ENCODE measurements around the gene SMIM5. TPM values are rescaled to one million over a fixed set of nuclear protein-coding genes. Genes with fewer than 3 reads are reported as not detected.

SMIM5 gene
- total RNA-seq, 3 donors from 2014 or later, result 20.7 to 41.6 (median 27.5) TPM

GRCh38 chr17:75623386-75623785 lies 9.8 kb upstream of the SMIM5 start:
- no peaks in the 10 kb centered on the region for H3K36me3 ChIP-seq (ENCODE audit: low read depth)
- TF ChIP-seq, protein P1, sequence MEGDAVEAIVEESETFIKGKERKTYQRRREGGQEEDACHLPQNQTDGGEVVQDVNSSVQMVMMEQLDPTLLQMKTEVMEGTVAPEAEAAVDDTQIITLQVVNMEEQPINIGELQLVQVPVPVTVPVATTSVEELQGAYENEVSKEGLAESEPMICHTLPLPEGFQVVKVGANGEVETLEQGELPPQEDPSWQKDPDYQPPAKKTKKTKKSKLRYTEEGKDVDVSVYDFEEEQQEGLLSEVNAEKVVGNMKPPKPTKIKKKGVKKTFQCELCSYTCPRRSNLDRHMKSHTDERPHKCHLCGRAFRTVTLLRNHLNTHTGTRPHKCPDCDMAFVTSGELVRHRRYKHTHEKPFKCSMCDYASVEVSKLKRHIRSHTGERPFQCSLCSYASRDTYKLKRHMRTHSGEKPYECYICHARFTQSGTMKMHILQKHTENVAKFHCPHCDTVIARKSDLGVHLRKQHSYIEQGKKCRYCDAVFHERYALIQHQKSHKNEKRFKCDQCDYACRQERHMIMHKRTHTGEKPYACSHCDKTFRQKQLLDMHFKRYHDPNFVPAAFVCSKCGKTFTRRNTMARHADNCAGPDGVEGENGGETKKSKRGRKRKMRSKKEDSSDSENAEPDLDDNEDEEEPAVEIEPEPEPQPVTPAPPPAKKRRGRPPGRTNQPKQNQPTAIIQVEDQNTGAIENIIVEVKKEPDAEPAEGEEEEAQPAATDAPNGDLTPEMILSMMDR (IDR thresholded peaks at IDR 0.05), result no peak
- intact Hi-C loops (cut with DNase I, micrococcal nuclease), result no loop called here
- no peak overlapping the region for H3K4me3 ChIP-seq
- no peaks in the 10 kb centered on the region for H3K9me3 ChIP-seq
- no peak for DNase-seq
- no peak for ATAC-seq
- H3K4me1 ChIP-seq (ENCODE audit: low read depth), result no peaks in the 10 kb centered on the region

DNA sequence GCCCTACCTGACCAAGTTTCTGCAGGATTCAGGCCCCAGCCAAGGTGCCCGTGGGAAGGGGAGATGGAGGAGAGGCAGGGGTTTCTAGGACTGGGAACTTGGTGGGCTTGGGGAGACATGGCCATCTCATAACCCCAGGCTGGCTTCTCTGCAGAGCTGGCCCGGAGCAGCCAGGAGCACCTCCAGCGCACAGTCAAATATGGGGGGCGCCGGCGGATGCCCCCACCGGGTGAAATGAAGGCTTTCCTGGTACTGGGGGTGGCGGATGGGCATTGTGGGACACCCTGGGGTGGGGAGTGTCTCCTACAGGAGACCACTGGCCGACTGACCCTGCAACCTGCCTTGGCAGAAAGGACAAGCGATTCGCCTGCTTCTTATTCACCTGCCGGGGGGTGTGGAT lies 9.2 kb upstream of the SMIM5 start:
- Histone ChIP-seq H3K9me3 (no peaks in the 10 kb centered on the region), H3K36me3 (ENCODE audit: low read depth) (no peaks in the 10 kb centered on the region)
- TF ChIP-seq, protein P1 (IDR thresholded peaks at IDR 0.05), result no peak

DNA sequence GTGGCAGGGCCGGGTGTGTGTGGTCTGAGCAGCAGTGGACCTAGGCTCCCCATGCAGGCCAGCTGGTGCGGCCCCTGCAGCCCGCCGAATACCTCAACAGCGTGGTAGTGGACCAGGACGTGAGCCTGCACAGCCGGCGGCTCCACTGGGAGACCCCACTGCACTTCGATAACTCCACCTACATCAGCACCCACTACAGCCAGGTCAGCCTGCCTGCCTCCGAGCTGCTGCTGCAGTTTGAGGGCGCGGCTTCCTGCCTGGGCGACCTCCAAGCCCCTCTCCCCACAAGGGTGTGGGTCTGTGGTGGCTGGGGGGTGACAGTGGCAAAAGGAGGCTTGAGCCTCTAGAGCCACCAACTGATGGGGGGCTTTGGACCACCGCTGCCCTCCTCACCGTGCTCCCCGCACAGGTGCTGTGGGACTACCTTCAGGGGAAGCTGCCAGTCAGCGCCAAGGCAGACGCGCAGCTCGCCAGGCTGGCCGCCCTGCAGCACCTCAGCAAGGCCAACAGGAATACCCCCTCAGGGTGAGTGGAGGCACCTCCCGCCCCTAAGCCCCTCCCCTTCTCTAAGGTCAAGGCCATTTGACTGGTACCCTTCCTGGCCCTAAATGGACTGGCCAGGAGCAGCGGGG lies 8.4 kb upstream of the SMIM5 start:
- TF ChIP-seq, protein P1 (IDR thresholded peaks at IDR 0.05), result no peak
- intact Hi-C loops (cut with DNase I, micrococcal nuclease), result no loop called here
- no peak overlapping the region for H3K4me3 ChIP-seq
- DNase-seq (no peak), ATAC-seq (no peak)
- H3K36me3 ChIP-seq (ENCODE audit: low read depth), result no peaks in the 10 kb centered on the region
- H3K4me1 ChIP-seq (ENCODE audit: low read depth), result no peaks in the 10 kb centered on the region
- H3K9me3 ChIP-seq, result no peaks in the 10 kb centered on the region

More for the DNA sequence above, 9.2 kb upstream of the SMIM5 start:
- Histone ChIP-seq H3K4me3 (no peak overlapping the region), H3K4me1 (ENCODE audit: low read depth) (no peaks in the 10 kb centered on the region)
- ATAC-seq (no peak), DNase-seq (no peak)
- intact Hi-C loops (cut with DNase I, micrococcal nuclease), result no loop called here

- intact Hi-C loops (cut with DNase I, micrococcal nuclease), result no loop called here
- no peak for DNase-seq
- Histone ChIP-seq H3K9me3 (no peaks in the 10 kb centered on the region), H3K4me1 (ENCODE audit: low read depth) (no peaks in the 10 kb centered on the region), H3K4me3 (no peak overlapping the region), H3K36me3 (ENCODE audit: low read depth) (no peaks in the 10 kb centered on the region)
- TF ChIP-seq, protein P1 (IDR thresholded peaks at IDR 0.05), result peak; percentile 24
- peak; percentile 38 for ATAC-seq
These were observed 7.3 kb upstream of the SMIM5 start for GRCh38 chr17:75625813-75626486.

DNA sequence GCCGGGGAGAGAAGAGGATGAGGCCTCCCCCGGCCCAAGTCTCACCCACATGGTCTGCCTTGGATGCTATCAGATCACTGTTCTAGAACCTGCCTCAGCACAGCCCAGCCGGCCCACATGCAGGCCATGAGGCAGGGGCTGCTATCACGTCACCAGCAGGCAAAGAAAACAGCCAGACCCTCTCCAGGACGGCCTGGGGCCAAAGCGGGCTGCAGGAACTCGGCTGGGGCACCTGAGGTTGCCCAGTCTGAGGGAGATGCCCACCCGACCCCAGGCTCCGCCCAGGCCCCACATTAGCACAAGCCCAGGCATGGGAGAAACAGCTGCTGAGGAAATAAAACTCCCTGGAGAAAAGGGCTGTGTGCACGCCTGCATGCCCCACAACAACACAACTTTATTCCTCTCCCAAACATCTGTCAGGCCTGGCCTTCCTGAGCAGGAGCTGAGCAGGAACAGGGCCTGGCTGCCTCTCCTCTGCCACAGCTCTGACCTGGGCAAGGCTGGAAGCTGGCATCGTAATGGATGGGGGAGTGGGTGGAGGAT lies 6.7 kb upstream of the SMIM5 start:
- H3K4me3 ChIP-seq, result no peak overlapping the region
- H3K9me3 ChIP-seq, result no peaks in the 10 kb centered on the region
- no peak for DNase-seq
- no peak for ATAC-seq
- no peaks in the 10 kb centered on the region for H3K36me3 ChIP-seq (ENCODE audit: low read depth)
- intact Hi-C loops (cut with DNase I, micrococcal nuclease), result no loop called here
- TF ChIP-seq, protein P1 (IDR thresholded peaks at IDR 0.05), result no peak
- H3K4me1 ChIP-seq (ENCODE audit: low read depth), result no peaks in the 10 kb centered on the region
